AG08395 (cell line): Measurements from ENCODE around the gene GNG13.

Experiments used
- DNase-seq: peaks from one replicate; pipeline ENCODE4 v3.0.0; 2012; ENCODE audit warnings: mixed read lengths, low spot score

The GNG13 gene

DNA sequence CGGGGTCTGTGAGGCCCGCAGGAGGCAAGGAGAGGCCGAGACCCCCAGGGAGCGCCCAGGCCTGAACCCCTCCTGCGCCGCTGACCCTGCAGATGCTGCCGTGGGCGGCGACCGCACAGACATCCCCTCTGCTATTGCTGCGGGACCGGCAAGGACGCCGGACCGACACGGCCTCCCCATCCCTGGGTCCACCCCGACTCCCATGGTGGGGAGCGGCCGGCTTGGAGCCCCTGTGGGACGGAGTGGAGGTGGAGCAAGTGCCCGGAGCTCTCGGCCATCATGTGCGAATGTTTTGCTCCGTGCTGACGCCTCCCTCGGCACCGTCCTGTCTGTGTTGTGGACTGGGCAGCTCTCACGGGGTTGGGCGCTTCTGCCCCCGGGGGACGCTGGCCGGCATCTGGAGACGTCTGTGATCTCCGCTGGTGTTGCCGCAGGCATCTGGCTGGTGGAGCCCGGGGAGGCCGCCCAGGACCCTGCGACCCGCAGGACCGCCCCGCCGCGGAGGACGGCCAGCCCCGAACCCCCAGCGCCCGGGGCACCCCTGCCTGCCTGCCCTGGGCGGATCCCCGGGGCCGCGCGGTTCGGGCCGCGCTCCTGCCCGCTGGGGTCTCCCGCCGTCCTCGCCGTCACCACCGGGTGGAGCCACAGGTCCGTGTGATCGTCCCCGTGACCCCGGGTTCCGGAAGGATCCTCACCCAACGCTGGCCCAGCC lies 12.8 kb upstream of the GNG13 start:
- DNase-seq: peak; percentile 74

DNA sequence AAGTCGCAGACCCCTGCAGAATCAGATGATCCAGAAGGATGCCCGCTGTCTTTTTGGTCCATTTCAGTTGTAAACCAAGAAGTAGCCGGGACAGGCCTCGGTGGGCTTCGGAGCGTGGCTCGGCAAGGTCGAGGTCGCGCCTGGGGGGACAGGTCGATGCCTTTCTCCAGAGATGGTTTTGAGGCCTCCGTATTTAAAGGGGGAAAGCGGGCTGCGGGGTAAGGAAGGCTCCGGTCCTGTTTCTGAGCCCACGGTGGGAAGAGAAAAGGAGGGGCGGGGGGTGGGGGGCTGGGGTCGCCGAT lies 7.5 kb upstream of the GNG13 start:
- DNase-seq: no peak

DNA sequence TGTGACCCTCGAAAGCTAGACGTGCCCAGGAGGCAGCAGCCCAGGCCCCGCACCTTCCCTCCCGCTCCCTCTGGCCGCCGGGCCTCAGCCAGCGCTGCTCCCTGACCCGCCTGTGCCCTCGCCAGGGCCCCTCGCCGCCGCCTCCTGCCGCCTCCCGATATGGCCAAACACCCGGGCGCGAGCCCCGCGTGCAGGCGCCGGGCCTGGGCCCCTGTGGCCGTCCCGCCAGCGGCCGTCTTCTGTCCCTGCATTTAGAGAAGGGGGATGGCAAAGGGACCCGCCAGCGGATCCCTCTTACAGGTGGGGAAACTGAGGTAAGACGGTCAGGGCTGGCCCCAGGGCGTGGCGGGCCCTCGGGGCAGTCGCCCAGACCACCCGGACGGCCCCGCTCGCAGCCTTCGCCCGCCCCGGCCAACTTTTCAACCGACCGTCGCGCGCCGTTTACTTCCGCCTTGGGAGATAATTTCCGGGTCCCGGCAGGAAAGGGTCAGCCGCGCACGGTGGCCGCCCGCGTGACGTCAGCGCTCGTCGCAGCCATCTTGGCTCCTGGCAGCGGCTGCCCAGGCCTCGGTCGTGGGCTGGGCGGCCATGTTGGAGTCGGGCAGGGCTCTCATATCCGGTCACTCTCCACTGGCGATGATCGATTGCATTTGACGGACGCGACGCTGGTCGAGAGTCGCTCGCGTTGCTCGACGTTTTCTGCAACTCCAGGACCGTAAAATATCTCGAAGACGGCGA lies 7.0 kb upstream of the GNG13 start:
- peak; percentile 98 for DNase-seq

DNA sequence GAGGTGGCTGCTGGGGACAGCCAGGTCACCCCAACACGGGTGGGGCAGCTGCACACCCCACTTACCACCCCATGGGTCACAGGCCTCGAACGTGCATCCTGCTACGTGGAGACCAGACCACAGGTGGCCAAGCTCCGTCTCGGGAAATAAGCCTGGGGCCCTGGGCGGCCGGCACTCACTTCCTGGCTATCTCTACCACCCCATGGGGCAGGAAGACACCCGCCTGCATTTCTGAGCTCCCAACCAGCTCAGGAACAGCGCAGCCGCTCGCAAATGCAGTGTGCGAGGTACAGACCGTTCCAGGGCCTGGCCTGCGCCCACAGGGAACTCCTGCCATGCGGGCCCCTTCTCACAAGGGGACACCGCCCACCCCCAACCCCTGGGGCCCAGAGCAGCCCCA lies 4.9 kb upstream of the GNG13 start:
- DNase-seq: no peak

DNA sequence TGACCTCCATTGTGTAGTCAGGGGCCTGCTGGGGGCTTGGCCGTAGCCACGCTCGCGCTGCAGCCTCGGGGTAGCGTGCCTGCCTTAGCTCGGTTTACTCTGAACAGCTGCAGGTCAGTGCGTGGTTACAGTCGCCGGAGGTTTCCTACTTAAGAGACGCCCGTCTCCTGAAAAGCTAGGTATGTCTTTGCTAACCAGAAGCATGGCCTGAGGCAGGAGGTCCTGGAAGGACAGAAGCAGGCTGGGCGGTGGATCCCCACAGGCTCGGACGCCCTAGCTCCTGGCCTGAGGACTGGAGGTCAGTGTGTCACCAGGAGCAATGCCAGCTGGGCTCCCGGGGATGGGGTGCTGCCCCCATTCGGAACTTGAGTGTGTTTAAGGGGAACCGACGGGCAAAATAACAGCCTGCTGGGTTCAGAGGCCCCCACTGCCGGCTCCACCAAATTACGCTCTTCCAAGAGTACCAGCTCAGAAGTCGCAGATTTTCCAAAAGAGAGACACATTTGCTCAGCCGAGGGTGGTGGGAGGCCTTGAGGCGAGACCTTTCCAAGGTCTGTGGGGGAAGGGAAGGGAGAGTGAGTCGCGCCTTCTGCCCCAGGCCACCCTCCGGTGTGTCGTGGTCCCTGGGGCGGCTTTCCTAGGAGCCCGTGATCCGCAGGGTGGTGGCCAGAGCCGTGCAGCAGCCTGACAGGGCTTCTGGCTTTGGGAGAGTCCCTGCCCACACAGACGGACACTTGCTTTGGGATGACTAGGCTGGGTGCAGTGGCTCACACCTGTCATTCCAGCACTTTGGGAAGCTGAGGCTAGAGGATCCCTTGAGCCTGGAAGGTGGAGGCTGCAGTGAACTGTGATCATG lies 3.9 kb upstream of the GNG13 start:
- DNase-seq: no peak

DNA sequence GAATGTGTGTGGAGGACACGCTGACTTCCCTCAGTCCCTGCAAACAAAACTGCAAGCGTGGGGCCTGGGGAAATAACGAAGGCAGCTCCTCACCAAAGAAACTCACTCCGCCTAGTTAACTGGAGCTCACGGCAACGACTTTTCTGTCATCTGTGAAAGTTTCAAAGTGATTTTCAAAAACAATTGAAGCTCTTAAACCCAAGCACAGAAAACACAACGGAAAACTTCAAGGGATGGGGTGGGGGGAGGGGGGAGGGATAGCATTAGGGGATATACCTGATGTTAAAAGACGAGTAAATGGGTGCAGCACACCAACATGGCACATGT lies 3.2 kb upstream of the GNG13 start:
- DNase-seq: no peak

DNA sequence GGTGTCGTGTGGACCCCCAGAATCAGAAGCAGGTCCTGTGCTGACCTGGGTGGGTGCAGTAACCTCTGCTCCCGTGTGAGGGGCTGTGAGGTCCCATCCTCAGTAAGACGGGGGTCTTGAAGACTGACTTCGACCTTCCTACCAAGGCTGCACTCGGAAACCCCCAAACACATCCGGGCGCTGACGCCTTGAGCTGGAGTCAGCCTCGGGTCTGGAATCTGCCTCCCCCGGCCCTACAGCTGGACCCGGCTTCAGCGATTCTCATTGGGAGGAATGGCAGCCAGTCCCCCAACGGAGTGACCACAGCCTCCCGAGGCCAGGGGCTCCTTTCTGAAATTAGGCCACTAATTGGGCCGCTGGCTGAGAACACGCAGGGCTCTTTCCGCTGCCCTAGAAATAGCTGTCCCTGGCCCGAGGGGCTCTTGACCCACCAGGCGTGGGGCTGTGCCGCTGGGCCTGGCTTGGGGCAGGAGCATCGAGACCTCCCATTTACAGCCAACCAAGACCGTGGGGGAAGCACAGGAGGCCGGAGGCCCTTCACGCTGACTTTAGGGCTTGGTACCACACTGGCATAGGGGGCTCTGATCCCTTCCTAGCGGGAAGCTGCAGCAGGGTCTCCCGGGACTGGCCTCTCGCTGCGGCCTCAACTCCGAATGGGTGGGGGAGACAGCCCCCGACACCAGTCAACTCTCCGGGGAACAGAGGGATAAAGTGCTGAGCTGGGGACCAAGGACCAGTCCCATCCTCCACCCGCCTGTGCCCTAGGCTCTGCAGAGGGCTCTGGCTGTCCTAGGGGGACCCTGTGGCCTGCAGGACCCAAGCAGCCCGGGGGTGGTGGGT lies 2.6 kb upstream of the GNG13 start:
- no peak for DNase-seq

DNA sequence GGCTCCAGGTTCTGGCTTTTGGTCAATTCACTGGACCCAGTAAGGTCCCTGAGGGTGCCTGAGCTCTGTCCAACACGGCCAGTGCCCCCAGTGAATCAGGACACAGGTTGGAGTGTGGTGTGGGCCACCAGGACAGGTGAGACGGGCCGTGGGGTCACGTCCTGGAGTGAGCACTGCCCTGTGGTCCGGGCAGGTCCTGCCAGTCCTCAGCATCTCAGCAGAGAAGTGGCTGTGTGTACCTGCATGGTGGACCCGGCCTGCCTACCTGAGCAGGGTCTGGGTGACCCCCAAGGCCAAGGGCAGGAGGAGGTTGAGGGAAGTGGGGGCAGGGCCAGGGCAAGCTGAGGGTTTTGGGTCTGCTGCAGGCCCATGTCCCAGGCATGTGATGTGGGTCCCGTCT lies 1.9 kb upstream of the GNG13 start:
- DNase-seq: no peak

DNA sequence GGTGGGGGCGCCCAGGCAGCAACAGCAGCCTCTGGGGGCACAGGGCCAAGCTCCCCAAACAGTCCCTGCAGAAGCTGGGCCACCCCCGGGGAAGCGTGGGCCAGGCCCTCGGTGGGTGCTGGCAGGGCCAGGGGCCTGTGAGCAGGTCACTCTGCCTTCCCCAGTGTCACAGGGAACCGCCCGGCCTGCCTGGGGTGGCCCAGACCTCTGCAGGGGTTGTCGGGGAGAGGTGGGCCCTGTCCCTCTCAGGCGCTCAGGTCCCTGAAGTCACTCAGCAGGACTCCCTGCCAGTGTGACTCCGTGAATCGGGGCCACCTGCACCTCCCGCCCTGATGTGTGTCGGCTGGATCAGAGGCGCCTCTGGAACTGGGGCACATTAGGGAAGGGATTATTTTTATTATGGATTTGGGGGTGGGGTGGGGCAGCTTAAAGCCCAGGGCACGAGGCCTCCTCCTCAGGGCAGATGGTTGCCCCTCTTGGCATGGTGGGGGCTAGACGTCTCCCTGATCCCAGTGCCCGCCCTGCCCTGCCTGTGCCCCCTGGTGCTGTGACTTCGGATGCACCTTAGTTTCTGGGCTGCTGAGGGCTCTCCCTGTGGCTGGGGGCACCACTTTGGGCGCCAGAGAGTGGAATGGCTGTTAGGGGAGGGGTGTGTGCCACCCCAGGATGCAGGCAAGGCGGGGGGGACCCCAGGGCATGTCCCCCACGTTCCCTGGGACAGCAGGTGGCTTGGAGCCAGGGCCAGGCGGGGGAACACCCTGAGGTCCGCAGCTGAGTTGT lies 1.2 kb upstream of the GNG13 start:
- DNase-seq: no peak

DNA sequence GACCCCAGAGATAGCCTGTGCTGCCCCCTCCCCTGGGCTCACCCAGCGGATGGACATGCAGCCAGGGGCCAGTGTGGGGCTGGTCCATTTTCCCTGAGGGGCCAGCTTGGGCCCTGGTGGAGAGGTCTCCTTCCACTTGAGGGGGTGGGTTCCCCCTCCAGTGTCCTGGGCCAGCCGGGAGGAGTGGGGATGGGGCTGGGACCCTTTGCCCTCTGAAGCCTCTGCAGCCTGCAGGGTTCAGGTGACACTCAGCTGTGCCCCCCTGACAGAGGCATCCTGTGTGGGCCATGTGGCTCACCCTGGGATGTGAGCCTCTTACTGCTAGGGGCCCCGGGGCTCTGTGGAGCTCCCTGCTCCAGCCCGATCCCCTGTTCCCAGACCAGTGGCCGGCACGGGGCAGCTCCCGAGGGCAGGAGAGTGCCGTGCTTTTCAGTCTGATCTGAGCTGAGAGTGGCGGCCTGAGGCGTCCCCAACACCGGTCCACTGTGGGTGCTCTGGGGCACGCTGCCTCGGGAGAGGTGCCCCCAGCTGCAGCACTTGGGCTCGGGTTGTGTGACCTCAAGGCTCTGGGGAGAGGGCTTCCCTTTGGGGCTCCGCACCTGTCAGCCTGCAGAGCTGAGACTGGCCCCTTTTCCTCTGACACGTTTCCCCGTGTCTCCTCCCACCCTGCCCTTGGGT lies 439 bp upstream of the GNG13 start:
- no peak for DNase-seq

DNA sequence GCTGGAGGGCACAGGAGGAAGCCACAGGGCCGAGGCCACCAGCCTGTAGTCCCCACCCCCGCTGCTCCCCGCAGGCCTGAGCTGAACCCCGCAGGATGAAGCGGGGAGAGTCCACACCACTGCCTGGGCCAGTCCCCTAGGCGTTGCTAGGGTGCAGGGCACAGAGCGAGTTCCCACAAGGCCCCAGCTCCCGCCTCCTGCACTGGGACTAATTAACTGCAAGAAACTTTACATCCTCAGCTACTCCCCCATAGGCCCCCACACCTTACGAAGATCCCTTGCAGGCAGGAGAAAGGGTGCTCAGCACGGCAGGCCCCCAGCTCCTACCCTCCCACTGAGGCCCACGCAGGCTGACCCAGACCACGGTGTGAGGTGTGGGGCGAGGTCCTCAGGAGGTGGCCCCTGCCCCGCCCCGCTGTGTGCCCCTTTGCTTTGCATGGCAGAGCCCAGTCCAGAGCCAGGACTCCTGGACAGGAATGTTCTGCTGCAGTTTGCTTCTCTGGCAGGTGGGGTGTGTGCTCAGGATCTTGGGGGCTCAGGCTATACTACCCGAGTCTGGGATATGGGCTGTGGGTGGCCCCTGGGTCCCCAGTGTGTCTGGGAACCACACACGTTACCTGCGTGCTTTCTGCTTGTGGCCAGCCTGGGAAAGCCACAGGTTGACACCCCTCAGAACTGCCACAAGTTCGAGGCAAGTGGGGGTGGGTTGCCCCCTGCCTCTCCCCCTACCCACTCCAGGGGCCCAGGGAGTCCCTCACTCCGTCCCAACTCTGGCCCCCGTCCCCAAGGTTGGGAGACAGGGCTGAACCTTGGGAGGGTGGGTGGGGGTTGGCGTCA lies 1.2 kb downstream of the GNG13 start:
- DNase-seq: no peak

DNA sequence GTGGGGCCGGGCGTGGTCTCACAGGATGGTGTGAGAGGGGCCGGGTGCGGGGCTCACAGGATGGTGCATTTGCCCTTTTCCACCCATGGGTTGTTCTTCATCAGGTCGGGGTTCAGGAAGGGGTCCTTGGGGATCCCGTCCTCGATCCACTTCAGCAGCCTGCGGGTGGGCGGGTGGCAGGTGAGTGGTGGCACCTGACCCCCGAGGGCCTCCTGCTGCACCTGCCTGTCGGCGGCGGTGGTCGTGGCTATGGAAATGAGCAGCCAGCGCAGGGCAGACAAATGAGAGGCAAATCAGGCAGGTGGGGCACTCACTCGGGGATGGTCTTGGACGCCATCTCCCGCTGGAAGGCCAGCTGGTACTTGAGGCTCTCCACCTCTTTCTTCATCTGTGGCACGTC lies 1.9 kb downstream of the GNG13 start:
- DNase-seq: no peak

DNA sequence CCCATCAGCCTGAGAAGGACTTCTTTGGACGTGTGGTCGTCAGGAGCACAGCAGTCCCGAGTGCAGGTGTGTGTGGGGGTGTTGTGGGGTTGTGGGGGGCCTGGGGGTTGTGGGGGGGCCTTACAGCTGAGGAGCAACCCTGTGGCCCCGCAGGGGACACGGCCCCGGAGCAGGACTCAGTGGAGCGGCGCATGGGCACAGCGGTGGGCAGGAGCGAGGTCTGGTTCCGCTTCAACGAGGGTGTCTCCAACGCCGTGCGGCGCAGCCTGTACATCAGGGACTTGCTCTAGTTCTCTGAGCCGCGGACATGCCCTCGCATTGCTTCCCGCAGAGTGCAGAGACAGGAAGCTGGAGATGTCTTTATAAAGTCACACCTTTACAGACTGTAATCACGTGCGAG lies 2.8 kb downstream of the GNG13 start:
- no peak for DNase-seq

DNA sequence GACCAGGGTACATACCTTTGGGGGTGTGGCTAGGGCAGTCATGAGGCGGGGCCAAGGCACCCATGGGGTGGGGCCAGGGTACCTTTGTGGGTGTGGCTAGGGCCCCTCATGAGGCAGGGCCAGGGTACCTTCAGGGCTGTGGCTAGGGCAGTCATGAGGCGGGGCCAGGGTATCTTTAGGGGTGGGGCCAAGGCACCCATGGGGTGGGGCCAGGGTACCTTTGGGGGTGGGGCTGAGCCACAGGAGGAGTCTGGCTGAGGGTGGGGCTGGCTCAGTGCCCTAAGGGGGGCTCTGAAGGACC lies 3.5 kb downstream of the GNG13 start:
- DNase-seq: no peak

DNA sequence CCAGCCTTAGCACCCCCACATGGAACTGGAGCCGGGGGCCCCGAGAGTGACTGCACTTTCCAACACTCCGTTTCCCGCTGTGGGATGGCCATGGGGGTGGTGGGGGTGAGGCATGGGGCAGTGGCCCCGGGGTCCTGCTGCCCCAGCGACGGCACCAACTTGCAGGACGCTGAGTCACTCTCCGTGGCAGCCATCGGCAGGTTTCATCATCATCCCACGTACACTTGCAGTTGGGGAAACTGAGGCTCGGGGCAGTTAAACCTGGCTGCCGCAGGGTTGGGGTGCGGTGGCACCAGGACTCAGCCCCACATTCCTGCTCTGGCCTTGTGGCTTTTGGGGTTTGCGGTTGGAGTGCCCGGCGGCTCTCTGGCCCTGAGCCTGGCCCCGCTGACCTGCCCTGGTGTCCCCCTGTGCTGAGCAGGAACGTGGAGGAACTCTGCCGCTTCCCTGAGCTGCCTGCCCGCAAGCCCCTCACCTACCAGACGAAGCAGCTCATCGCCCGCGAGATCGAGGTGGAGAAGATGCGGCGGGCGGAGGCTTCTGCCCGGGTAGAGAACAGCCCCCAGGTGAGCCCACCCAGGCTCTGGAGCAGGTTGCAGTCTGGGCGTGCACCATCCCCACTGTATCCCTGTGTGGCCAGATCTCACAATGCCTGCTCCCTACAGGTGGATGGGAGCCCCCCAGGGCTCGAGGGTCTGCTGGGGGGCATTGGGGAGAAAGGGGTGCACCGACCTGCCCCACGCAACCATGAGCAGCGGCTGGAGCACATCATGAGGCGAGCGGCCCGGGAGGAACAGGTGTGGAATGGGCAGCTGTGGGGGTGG lies 4.0 kb downstream of the GNG13 start:
- DNase-seq: no peak

DNA sequence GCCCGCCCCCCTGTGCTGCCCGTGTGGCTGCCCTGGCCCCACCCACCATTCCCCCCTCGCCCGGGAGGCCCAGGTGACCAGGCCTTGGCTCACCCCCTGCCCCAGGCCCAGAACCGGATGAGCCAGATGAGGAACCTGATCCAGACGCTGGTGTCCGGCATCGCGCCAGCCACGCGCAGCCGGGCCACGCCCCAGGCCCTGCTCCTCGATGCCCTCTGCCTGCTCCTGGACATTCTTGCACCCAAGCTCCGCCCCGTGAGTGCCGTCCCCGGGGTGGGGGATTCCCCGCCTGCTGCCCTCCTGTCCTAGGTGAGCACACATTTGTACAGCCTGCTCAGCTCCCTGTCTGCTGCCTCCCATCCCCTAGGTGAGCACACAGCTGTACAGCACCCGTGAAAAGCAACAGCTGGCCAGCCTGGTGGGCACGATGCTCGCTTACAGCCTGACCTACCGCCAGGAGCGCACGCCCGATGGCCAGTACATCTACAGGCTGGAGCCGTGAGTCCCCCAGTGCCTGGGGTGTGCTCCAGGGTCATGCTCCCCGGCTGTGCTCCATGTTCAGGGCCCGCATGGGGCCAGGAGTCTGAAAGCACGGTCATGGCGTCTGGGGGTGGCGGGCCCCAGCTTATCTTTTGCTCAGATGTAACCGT lies 4.8 kb downstream of the GNG13 start:
- no peak for DNase-seq

DNA sequence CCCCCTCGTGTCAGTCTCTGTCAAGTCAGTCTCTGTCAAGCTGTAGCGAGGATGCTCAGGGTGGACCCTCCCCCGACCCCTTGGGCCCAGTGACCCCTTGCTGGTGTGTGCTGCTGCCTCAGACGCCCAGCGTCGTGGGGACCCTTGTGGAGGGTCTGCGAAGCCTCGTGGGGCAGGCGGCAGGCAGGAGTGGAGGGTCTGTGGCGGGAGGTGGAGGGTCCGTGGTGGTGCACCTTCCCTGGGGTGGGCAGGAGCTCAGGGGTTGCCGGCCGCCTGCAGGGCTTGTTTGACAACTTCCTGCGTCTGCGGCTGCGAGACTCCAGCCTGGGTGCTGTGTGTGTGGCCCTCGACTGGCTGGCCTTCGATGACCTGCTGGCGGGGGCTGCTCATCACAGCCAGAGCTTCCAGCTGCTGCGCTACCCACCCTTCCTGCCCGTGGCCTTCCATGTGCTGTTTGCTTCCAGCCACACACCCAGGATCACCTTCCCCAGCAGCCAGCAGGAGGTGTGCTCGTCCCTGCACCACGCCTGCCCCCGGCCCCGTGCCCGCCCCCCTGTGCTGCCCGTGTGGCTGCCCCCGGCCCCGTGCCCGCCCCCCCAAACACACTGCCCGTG lies 5.6 kb downstream of the GNG13 start:
- no peak for DNase-seq

DNA sequence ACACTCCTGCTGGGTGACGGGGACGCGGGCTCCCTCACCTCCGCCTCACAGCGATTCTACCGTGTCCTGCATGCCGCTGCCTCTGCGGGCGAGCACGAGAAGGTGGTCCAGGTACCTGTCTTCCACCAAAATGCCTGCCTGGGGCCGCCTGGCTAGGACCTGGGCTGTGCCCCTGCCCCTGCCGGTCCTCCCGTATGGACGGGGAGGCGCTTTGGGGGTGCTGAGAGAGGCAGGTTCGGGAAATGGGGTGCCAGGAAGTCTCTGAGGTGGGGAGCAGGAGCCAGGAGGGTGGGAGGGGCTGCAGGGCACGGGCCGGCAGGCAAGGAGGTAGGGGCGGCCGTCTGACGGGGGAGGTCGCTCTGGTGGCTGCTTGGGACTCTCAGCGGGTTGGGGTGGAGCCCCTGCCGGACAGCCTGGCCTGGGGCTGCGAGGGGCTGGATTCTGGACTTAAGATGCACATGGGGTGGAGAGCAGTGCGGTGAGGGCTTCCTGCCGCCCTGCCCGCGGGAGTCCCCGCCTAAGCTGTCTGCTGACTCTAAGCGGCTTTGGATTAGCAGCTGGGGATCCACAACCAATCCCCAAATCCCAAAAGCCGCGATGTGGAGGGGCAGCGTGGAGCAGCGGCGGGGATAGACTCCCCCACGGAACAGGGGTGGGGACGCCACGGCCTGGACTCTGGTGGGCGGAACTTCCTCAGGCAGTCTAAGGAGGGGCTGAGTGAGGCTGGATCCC lies 6.3 kb downstream of the GNG13 start:
- DNase-seq: no peak
